Measurements from ENCODE around the gene ZNF793.

- TF ChIP-seq CTCF (IDR thresholded peaks at IDR 0.05) (no peak), POLR2A (IDR thresholded peaks at IDR 0.05) (no peak)
These were observed 65.5 kb downstream of the ZNF793 start for GRCh38 chr19:37572203-37572602.
